Stimulated activated CD4-positive, alpha-beta T cell treated with anti-CD3 and anti-CD28 coated beads, Interleukin-4, amount 100 ng/mL, for 48 hours (primary cell): ENCODE data around the gene ZDHHC22.

Experiments used
- DNase-seq, 2 donors: peaks; one replicate each; pipeline ENCODE4 v3.0.0-alpha.2; 2020; ENCODE audit warnings: low read depth in 2 of 2

The ZDHHC22 gene

DNA sequence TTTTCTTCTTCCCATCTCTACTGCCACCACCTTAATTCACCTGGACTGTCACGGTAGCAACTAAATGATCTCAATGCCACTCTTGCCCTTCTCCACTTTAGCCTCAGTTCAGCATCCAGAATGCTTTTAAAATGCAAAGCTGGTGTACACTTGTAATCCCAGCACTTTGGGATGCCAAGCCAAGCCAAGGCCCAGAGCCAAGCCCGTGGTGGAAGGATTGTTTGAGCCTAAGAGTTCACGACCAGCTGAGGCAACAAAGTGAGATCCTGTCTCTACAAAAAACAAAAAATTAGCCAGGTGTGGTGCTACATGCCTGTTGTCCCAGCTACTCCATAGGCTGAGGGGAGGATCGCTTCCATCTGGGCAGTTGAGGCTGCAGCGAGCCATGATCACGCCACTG lies 37.6 kb downstream of the ZDHHC22 start:
- DNase-seq: no peak

DNA sequence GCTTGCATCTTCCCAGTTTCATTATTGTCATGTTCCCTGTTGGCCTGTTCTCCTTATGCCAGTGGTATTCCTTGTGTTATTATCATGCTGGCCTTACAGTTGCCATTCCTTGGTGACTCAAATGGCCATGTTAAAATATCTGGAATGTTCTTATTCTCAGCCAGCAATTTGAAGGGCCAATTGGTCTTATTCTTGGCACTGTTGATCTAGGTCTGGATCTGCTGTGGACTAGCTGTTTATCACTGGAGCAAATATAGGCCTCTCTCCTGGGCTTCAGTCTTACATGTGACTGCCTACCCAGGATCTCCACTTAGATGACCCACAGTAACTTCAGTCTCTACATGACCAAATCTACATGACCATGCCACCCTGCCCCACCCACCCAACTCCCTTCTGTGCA lies 38.1 kb downstream of the ZDHHC22 start:
- no peak for DNase-seq

GRCh38 chr14:77102154-77102553 lies 39.4 kb downstream of the ZDHHC22 start:
- DNase-seq: no peak

GRCh38 chr14:77100961-77101360 lies 40.6 kb downstream of the ZDHHC22 start:
- no peak for DNase-seq

DNA sequence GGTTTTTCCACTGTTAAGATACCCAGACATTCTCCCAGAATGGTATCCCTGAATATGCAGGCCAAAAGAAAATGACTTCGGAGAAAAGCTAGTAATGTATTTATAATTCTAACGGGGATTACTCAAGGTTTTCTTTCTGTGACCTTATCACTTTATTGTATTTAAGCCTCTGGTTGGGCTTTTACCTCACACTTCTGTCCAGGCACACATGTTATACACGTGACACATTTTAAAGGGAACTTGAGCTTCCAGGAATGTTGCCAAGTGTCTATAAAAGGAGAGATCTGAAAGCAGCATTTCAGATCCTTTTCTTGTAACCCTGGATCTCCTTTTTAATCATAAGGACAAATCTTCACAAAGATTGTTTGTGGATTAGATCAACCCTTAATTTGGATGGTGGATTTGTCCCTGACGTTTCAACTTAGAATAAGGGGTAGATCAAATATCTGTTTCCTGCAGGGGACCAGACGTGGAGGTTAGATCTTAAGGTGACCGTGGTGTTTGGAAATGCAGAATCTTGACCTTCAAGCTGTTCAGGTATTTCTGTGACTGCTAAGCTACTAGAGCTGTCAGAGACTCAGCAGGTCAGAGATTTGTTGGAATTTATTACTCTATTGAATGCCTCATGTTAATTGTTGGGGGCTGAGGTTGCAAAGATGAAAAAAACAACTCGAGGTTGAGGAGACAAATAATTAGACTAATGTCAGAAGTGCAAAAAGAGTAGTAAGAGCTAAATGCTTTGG lies 42.0 kb downstream of the ZDHHC22 start:
- no peak for DNase-seq

GRCh38 chr14:77098529-77099353 lies 42.9 kb downstream of the ZDHHC22 start:
- DNase-seq: no peak

GRCh38 chr14:77097700-77098528 lies 43.7 kb downstream of the ZDHHC22 start, which contains the start of gene CIPC:
TSS of gene CIPC (plus strand) at chr14:77098258. CDS start at chr14:77105709, 7,451 bp downstream.
- DNase-seq: peak; percentile 98 to 99

- DNase-seq: no peak
These were observed 44.4 kb downstream of the ZDHHC22 start for GRCh38 chr14:77097006-77097699.

GRCh38 chr14:77094672-77095284 lies 46.8 kb downstream of the ZDHHC22 start:
- peak; percentile 72 to 76 for DNase-seq

DNA sequence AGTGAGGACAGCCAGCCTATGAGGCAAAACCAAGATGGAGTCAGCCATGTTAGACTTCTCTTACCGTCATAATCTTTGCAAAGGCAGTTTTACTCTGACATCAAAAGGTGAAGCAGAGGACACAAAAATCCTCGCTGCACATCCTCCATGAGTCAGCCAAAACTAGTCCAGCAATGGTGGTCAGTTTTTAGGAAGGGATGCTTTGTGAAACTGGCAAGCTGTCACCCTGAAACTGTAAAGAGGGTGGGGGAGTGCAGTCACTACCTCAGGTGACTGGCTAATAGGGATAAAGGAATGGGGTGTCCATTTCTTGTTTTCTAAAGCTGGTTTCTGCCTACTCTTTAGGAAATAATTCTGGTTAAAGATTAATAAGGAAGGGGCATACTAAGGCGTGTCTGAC lies 48.9 kb downstream of the ZDHHC22 start:
- no peak for DNase-seq

DNA sequence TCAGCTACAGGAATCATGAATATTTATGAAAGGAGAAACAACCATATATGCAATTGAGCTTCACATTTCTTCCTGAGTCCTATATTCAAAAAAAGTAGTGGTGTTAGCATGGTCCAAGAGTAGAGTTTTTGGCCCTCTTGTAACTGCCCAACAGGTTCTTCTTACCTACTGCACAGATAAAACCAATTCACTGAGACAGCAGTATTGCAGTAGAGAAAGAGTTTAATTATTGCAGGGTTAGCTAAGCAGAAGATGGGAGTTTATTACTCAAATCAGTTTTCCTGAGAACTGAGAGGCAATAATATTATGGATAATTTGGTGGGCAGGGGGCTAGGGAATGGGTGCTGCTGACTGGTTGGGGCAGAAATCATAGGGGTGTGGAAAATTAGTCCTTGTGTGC lies 50.1 kb downstream of the ZDHHC22 start:
- no peak for DNase-seq

DNA sequence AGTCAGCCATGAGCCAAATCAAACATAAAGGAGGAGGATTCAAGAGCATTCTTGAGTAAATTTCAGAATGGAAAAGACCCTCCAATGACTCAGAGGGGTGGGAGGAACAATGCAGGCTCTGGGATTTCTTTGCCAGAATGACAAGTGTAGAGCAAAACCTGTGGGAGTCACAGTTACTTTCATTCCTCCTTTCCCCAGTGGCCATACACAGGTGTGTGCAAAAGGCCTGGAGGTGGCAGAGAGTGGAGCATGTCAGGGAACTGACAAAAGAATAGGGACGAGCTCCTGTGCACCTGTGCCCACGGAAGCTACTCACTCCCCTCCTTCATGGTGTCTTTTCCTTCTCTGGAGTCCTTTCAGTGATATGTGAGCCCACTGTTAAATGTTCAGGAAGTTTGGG lies 52.9 kb downstream of the ZDHHC22 start:
- no peak for DNase-seq

DNA sequence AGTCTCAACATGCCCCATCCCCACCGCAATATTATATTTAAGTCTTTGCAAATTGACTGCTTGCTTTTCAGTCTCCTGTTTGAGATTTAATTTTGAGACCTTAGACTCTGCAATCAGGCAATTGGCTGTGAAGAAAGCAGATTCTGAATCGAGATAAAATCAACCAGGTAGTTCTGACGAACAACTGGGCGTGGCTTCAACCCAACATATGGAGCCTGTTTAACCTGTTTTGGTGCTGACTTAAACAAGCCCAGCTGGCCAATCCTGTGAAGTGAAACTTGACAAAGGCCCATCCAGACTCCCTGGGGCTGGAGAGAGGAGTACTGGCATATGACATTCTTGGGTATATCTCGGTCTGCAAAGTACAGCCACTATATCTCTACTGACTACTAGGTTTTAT lies 53.4 kb downstream of the ZDHHC22 start:
- DNase-seq: no peak

GRCh38 chr14:77087631-77088030 lies 54.0 kb downstream of the ZDHHC22 start:
- DNase-seq: no peak

GRCh38 chr14:77086951-77087350 lies 54.6 kb downstream of the ZDHHC22 start:
- no peak for DNase-seq

GRCh38 chr14:77086017-77086727 lies 55.4 kb downstream of the ZDHHC22 start:
- DNase-seq: no peak

GRCh38 chr14:77085538-77085937 lies 56.1 kb downstream of the ZDHHC22 start:
- no peak for DNase-seq

GRCh38 chr14:77084985-77085384 lies 56.6 kb downstream of the ZDHHC22 start:
- DNase-seq: no peak

DNA sequence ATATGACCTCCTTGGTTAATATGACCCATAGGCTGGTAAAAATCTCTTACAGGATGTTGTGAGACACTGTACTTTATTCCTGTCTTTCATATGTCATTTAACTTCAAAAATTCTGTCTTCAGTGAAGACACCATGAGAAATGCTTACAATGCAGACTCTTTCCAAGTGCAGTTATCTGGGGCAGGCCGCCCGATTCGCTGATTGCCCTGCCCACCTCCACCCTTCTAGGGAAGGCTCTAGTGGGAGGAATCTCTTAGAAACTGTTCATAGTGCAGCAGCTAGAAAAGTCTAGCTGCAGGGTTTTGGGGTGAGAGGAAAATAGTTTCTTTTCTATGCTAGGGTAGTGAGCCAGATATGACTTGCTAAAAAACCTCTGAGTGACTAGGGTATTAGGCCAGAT lies 58.5 kb downstream of the ZDHHC22 start:
- no peak for DNase-seq

- no peak for DNase-seq
These were observed 59.2 kb downstream of the ZDHHC22 start for GRCh38 chr14:77082356-77082755.
